Large intestine (tissue), 3 donors: ENCODE measurements around the gene HERC2. TPM values are rescaled to one million over a fixed set of nuclear protein-coding genes. Genes with fewer than 3 reads are reported as not detected.

Experiments used
- DNase-seq, 2 donors: peaks; one replicate each; pipeline versions ENCODE4 v3.0.0 to v3.0.0-alpha.2; 2013
- H3K27ac ChIP-seq: one replicate; pipeline ENCODE4 v1.5.1; 2013; ENCODE audit warnings: low read length
- H3K27me3 ChIP-seq: 2 replicates; pipeline ENCODE4 v1.6.1; 2013; ENCODE audit warnings: low read length; ENCODE audit not compliant: control insufficient read depth, insufficient read depth
- H3K36me3 ChIP-seq: 2 replicates; pipeline ENCODE4 v1.6.1; 2013; ENCODE audit warnings: low read length; ENCODE audit not compliant: control insufficient read depth, insufficient read depth
- H3K4me1 ChIP-seq: one replicate; pipeline ENCODE4 v1.6.1; 2013; ENCODE audit warnings: low read length; ENCODE audit not compliant: control insufficient read depth, insufficient read depth
- H3K4me3 ChIP-seq: one replicate; pipeline ENCODE4 v1.5.1; 2013; ENCODE audit warnings: low read length
- H3K9me3 ChIP-seq: one replicate; pipeline ENCODE4 v1.6.1; 2013; ENCODE audit warnings: mild to moderate bottlenecking, low read depth, low read length, moderate library complexity; ENCODE audit not compliant: control insufficient read depth
- WGBS: methylation state at CpG from one replicate; pipeline ENCODE4 v1.1.5; 2013; ENCODE audit warnings: low lambda C conversion rate; ENCODE audit not compliant: insufficient coverage; 5-methylcytosine and 5-hydroxymethylcytosine counted together
- polyA plus RNA-seq: library from polyadenylated mRNA; unstranded; fragments of 120-200 nt; gene quantifications from one replicate; pipeline ENCODE4 v1.2.1, GENCODE V29; 2013

Gene HERC2
- polyA plus RNA-seq, 1 donor = 42.7 TPM

- Histone ChIP-seq H3K4me3 (no peak overlapping the region), H3K27me3 (no peaks in the 10 kb centered on the region), H3K9me3 (no peaks in the 10 kb centered on the region), H3K27ac (no peak overlapping the region), H3K4me1 (no peaks in the 10 kb centered on the region), H3K36me3 (peaks cover 57% of the 10 kb centered on the region)
- no peak for DNase-seq
- 90% methylated on average over 4 of the region's 21 CpGs for WGBS
These were observed 189.3 kb downstream of the HERC2 start for GRCh38 chr15:28132524-28133275.

GRCh38 chr15:28131946-28132345 lies 190.0 kb downstream of the HERC2 start:
- no peaks in the 10 kb centered on the region for H3K9me3 ChIP-seq
- peaks cover 63% of the 10 kb centered on the region for H3K36me3 ChIP-seq
- no peak overlapping the region for H3K4me3 ChIP-seq
- no peaks in the 10 kb centered on the region for H3K4me1 ChIP-seq
- H3K27ac ChIP-seq = no peak overlapping the region
- no peak for DNase-seq
- H3K27me3 ChIP-seq = no peaks in the 10 kb centered on the region
- no CpG with 5 or more reads among the region's 13 CpGs for WGBS

- no peaks in the 10 kb centered on the region for H3K4me1 ChIP-seq
- no peaks in the 10 kb centered on the region for H3K9me3 ChIP-seq
- no peak overlapping the region for H3K4me3 ChIP-seq
- no peak overlapping the region for H3K27ac ChIP-seq
- WGBS = no CpG with 5 or more reads among the region's 13 CpGs
- H3K36me3 ChIP-seq = peaks cover 67% of the 10 kb centered on the region
- no peak for DNase-seq
- H3K27me3 ChIP-seq = no peaks in the 10 kb centered on the region
These were observed 190.6 kb downstream of the HERC2 start for GRCh38 chr15:28131400-28131799.

GRCh38 chr15:28130651-28131050 lies 191.3 kb downstream of the HERC2 start:
- no peak for DNase-seq
- peaks cover 67% of the 10 kb centered on the region for H3K36me3 ChIP-seq
- no peak overlapping the region for H3K4me3 ChIP-seq
- no peak overlapping the region for H3K27ac ChIP-seq
- WGBS = no CpG with 5 or more reads among the region's 7 CpGs
- no peaks in the 10 kb centered on the region for H3K9me3 ChIP-seq
- no peaks in the 10 kb centered on the region for H3K4me1 ChIP-seq
- H3K27me3 ChIP-seq = no peaks in the 10 kb centered on the region

- Histone ChIP-seq H3K27ac (no peak overlapping the region), H3K4me3 (no peak overlapping the region), H3K27me3 (no peaks in the 10 kb centered on the region), H3K36me3 (peaks cover 72% of the 10 kb centered on the region), H3K4me1 (no peaks in the 10 kb centered on the region), H3K9me3 (no peaks in the 10 kb centered on the region)
- no CpG with 5 or more reads among the region's 9 CpGs for WGBS
- no peak for DNase-seq
These were observed 192.6 kb downstream of the HERC2 start for GRCh38 chr15:28129231-28129848.

- DNase-seq = no peak
- WGBS = 83% methylated on average over 2 of the region's 11 CpGs
- H3K36me3 ChIP-seq = peaks cover 76% of the 10 kb centered on the region
These were observed 193.9 kb downstream of the HERC2 start for GRCh38 chr15:28128031-28128430.

GRCh38 chr15:28127036-28127435 lies 194.9 kb downstream of the HERC2 start:
- WGBS = 42% methylated on average over 2 of the region's 11 CpGs
- no peak overlapping the region for H3K27ac ChIP-seq
- no peaks in the 10 kb centered on the region for H3K4me1 ChIP-seq
- no peaks in the 10 kb centered on the region for H3K9me3 ChIP-seq
- no peak overlapping the region for H3K4me3 ChIP-seq
- H3K36me3 ChIP-seq = peaks cover 75% of the 10 kb centered on the region
- no peak for DNase-seq
- H3K27me3 ChIP-seq = no peaks in the 10 kb centered on the region

More at GRCh38 chr15:28128031-28128430, 193.9 kb downstream of the HERC2 start:
- H3K4me1 ChIP-seq = no peaks in the 10 kb centered on the region
- H3K27ac ChIP-seq = no peak overlapping the region
- no peaks in the 10 kb centered on the region for H3K27me3 ChIP-seq
- H3K9me3 ChIP-seq = no peaks in the 10 kb centered on the region
- no peak overlapping the region for H3K4me3 ChIP-seq

GRCh38 chr15:28125673-28126651 lies 196.0 kb downstream of the HERC2 start:
- no peak overlapping the region for H3K27ac ChIP-seq
- WGBS = 100% methylated on average over 2 of the region's 17 CpGs
- peaks cover 72% of the 10 kb centered on the region for H3K36me3 ChIP-seq
- no peak overlapping the region for H3K4me3 ChIP-seq
- no peaks in the 10 kb centered on the region for H3K9me3 ChIP-seq
- no peaks in the 10 kb centered on the region for H3K4me1 ChIP-seq
- no peaks in the 10 kb centered on the region for H3K27me3 ChIP-seq
- peak in 1 of 2 donors; percentile 34 for DNase-seq

- no peak for DNase-seq
- H3K27ac ChIP-seq = no peak overlapping the region
- H3K9me3 ChIP-seq = no peaks in the 10 kb centered on the region
- H3K36me3 ChIP-seq = peaks cover 73% of the 10 kb centered on the region
- H3K4me1 ChIP-seq = no peaks in the 10 kb centered on the region
- H3K27me3 ChIP-seq = no peaks in the 10 kb centered on the region
- no CpG with 5 or more reads among the region's 10 CpGs for WGBS
- H3K4me3 ChIP-seq = no peak overlapping the region
These were observed 197.1 kb downstream of the HERC2 start for GRCh38 chr15:28124841-28125240.

- peaks cover 67% of the 10 kb centered on the region for H3K36me3 ChIP-seq
- no peaks in the 10 kb centered on the region for H3K27me3 ChIP-seq
- no peak overlapping the region for H3K4me3 ChIP-seq
- DNase-seq = peak; percentile 65 to 68
- H3K27ac ChIP-seq = no peak overlapping the region
- no peaks in the 10 kb centered on the region for H3K4me1 ChIP-seq
- H3K9me3 ChIP-seq = no peaks in the 10 kb centered on the region
- WGBS = 100% methylated on average over 1 of the region's 6 CpGs
These were observed 198.5 kb downstream of the HERC2 start for GRCh38 chr15:28123408-28124023.
